ENCODE measurements around the gene CD200. TPM values are rescaled to one million over a fixed set of nuclear protein-coding genes. Genes with fewer than 3 reads are reported as not detected.
"Not testable (repeated sequence)": the region's sequence is repeated elsewhere in the genome, so short reads cannot be mapped to it uniquely, and the experiment has no call there.

The CD200 gene
- total RNA-seq, 1 donor from 2014 or later, result 30.9 TPM

DNA sequence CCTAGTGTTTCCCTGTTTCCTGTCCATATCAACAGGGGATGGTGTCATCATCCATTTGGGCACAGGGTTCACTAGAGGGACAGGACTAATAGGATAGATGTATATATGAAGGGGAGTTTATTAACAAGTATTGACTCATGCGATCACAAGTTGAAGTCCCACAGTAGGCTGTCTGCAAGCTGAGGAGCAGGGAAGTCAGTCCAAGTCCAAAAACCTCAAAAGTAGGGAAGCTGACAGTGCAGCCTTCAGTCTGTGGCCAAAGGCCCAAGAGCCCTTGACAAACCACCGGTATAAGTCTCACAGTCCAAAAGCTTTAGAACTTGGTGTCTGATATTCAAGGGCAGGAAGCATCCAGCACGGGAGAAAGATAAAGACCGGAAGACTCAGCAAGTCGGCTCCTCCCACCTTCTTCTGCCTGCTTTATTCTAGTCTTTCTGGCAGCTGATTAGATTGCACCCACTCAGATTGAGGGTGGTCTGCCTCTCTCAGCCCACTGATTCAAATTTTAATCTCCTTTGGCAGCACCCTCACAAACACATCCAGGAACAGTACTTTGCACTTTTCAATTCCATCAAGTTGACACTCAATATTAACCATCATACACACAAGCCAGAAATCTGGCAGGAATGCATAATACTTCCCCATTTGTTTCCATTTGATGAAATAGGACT lies 43.4 kb downstream of the CD200 start:
- Mint-ChIP-seq H3K27ac (ENCODE audit: unreplicated experiment) (no peak overlapping the region), H3K9me3 (ENCODE audit: unreplicated experiment) (no peaks in the 10 kb centered on the region), H3K4me3 (ENCODE audit: unreplicated experiment) (no peak overlapping the region), H3K4me1 (ENCODE audit: unreplicated experiment) (peaks cover 17% of the 10 kb centered on the region), H3K27me3 (ENCODE audit: unreplicated experiment) (no peaks in the 10 kb centered on the region), H3K36me3 (ENCODE audit: low read depth, unreplicated experiment) (no peaks in the 10 kb centered on the region)
- TF ChIP-seq, protein P1, sequence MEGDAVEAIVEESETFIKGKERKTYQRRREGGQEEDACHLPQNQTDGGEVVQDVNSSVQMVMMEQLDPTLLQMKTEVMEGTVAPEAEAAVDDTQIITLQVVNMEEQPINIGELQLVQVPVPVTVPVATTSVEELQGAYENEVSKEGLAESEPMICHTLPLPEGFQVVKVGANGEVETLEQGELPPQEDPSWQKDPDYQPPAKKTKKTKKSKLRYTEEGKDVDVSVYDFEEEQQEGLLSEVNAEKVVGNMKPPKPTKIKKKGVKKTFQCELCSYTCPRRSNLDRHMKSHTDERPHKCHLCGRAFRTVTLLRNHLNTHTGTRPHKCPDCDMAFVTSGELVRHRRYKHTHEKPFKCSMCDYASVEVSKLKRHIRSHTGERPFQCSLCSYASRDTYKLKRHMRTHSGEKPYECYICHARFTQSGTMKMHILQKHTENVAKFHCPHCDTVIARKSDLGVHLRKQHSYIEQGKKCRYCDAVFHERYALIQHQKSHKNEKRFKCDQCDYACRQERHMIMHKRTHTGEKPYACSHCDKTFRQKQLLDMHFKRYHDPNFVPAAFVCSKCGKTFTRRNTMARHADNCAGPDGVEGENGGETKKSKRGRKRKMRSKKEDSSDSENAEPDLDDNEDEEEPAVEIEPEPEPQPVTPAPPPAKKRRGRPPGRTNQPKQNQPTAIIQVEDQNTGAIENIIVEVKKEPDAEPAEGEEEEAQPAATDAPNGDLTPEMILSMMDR (IDR thresholded peaks at IDR 0.05; ENCODE audit: unreplicated experiment), result no peak
- DNase-seq (ENCODE audit: low spot score), result no peak

DNA sequence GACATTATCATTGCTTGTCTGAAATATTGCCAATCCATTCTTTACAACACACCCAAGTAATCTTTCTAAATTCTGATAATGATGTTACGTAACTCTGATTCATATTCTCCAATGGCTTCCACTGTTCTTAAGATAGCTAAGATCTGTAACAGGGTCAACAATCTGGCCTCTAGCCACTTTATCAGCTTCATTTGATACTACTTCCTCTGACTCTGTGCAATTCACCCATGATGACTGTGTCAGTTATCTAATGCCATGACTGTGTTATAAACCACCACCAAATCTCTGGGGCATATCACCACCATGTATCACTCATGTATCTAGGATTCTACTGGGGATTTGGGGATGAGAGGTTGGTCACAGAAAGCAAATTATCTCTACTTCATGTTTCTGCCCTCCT lies 44.0 kb downstream of the CD200 start:
- Mint-ChIP-seq H3K36me3 (ENCODE audit: low read depth, unreplicated experiment) (no peaks in the 10 kb centered on the region), H3K9me3 (ENCODE audit: unreplicated experiment) (no peaks in the 10 kb centered on the region), H3K27me3 (ENCODE audit: unreplicated experiment) (no peaks in the 10 kb centered on the region), H3K4me1 (ENCODE audit: unreplicated experiment) (peaks cover 14% of the 10 kb centered on the region), H3K4me3 (ENCODE audit: unreplicated experiment) (no peak overlapping the region), H3K27ac (ENCODE audit: unreplicated experiment) (no peak overlapping the region)
- TF ChIP-seq, protein P1 (IDR thresholded peaks at IDR 0.05; ENCODE audit: unreplicated experiment), result no peak
- no peak for DNase-seq (ENCODE audit: low spot score)

DNA sequence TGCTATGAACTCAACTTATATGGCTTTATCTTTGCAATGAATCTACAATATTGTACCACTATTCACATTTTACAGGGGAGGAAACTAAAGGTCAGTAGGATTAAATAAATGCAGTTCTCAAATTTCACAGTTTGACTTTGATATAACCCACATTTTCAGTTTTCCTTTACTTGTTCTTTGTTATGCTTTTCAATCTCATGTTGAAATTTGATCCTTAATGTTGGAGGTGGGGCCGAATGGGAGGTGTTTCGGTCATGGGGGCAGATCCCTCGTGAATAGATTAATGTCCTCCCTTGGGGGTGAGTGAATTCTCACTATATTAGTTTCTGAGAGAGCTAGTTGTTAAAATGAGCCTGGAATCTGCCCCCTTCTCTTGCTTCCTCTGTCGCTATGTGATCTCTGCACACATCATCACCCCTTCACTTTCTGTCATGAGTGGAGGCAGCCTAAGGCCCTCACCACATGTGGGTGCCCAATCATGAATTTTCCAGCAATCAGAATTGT lies 44.7 kb downstream of the CD200 start:
- Mint-ChIP-seq H3K27me3 (ENCODE audit: unreplicated experiment) (no peaks in the 10 kb centered on the region), H3K27ac (ENCODE audit: unreplicated experiment) (no peak overlapping the region), H3K4me1 (ENCODE audit: unreplicated experiment) (peaks cover 14% of the 10 kb centered on the region), H3K4me3 (ENCODE audit: unreplicated experiment) (no peak overlapping the region), H3K9me3 (ENCODE audit: unreplicated experiment) (no peaks in the 10 kb centered on the region), H3K36me3 (ENCODE audit: low read depth, unreplicated experiment) (no peaks in the 10 kb centered on the region)
- TF ChIP-seq, protein P1 (IDR thresholded peaks at IDR 0.05; ENCODE audit: unreplicated experiment), result no peak
- no peak for DNase-seq (ENCODE audit: low spot score)

DNA sequence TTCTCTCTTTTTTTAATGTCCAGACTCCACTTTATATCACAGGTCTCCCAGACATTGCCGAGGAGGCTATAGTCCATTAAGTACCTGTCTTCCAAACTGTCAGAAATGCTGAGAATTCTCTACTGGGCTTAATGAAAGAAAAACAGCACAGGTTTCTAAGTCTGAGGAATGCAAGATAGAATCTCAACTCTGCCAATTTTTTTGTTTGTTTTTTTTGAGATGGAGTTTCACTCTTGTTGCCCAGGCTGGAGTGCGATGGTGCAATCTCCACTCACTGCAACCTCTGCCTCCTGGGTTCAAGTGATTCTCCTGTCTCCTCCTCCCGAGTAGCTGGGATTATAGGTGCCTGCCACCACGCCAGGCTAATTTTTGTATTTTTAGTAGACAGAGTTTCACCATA lies 45.4 kb downstream of the CD200 start:
- not testable (repeated sequence) for H3K36me3 Mint-ChIP-seq (ENCODE audit: low read depth, unreplicated experiment); H3K27ac Mint-ChIP-seq (ENCODE audit: unreplicated experiment); H3K9me3 Mint-ChIP-seq (ENCODE audit: unreplicated experiment); H3K27me3 Mint-ChIP-seq (ENCODE audit: unreplicated experiment); H3K4me3 Mint-ChIP-seq (ENCODE audit: unreplicated experiment); DNase-seq (ENCODE audit: low spot score)
- H3K4me1 Mint-ChIP-seq (ENCODE audit: unreplicated experiment), result peaks cover 13% of the 10 kb centered on the region

DNA sequence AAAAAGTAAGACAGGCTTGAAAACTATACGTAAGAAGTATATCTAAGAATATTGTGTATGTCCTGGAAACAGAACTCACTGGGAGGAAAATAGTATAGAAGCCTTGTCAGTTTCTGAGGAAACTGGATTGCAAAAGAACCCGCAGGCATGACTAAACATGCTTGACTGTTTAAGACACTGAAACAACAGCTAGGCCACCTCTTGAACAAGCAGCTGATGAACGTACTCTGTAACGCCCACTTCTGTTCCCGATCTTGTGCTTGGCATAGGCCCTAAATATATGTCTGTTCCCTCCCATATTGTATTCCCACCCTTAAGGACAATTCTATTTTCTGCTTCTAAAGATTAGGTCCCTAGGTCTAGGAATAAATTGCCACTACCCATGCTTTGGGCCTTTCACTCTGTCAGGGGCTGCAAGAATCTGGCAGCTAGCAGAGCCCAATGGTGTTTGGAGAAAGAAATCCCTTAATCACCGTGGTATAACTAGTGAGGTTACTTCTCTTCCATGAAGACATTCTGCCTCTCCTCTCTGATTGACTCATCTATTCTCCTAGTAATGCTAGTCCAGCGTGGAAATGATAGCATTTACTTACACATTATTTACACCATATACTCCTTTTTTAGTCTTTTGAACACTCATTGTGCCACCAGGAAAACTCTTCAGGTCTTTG lies 46.2 kb downstream of the CD200 start:
- Mint-ChIP-seq H3K36me3 (ENCODE audit: low read depth, unreplicated experiment) (no peaks in the 10 kb centered on the region), H3K27me3 (ENCODE audit: unreplicated experiment) (no peaks in the 10 kb centered on the region), H3K4me1 (ENCODE audit: unreplicated experiment) (peaks cover 8% of the 10 kb centered on the region), H3K4me3 (ENCODE audit: unreplicated experiment) (no peak overlapping the region), H3K9me3 (ENCODE audit: unreplicated experiment) (no peaks in the 10 kb centered on the region), H3K27ac (ENCODE audit: unreplicated experiment) (no peak overlapping the region)
- TF ChIP-seq, protein P1 (IDR thresholded peaks at IDR 0.05; ENCODE audit: unreplicated experiment), result no peak
- DNase-seq (ENCODE audit: low spot score), result no peak

Measured in endothelial cell (in vitro differentiated cells).